GM21786 (cell line): ENCODE results near the gene GFI1B.
"Not testable (repeated sequence)": the region's sequence is repeated elsewhere in the genome, so short reads cannot be mapped to it uniquely, and the experiment has no call there.

ENCODE experiments used
- ATAC-seq: cut with Tn5 transposase; IDR thresholded peaks from one replicate; pipeline ENCODE4 v1.9.1; 2021; ENCODE audit not compliant: unreplicated experiment

GFI1B gene

DNA sequence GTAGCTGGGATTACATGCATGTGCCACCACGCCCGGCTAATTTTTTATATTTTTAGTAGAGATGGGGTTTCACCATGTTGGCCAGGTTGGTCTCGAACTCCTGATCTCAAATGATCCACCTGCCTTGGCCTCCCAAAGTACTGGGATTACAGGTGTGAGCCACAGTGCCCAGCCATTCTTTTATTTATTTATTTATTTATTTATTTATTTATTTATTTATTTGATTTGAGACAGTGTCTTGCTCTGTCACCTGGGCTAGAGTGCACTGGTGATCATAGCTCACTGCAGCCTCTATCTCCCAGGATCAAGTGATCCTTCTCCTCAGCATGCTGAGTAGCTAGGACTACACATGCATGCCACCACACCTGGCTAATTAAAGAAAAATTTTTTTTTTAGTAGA lies 10.6 kb upstream of the GFI1B start:
- not testable (repeated sequence) for ATAC-seq

DNA sequence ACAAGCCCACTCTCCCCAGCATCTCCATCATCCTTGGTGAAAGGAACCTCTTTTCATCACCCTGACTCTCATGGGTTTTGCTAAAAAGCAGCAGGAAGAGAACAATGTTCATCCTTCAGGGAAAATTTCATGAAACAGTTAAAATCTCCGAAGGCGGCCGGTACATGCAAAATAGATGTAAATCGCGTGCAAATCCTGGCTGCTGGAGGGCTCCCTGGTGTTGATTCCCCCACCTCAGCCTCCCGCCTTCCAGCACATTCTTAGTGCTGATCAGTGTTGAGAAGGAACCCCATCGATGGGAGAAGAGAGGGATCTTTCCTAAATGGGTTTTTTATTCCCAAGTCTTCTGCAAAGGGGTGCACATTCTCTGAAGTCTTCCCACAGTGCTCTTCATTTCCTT lies 8.7 kb upstream of the GFI1B start:
- no peak for ATAC-seq

DNA sequence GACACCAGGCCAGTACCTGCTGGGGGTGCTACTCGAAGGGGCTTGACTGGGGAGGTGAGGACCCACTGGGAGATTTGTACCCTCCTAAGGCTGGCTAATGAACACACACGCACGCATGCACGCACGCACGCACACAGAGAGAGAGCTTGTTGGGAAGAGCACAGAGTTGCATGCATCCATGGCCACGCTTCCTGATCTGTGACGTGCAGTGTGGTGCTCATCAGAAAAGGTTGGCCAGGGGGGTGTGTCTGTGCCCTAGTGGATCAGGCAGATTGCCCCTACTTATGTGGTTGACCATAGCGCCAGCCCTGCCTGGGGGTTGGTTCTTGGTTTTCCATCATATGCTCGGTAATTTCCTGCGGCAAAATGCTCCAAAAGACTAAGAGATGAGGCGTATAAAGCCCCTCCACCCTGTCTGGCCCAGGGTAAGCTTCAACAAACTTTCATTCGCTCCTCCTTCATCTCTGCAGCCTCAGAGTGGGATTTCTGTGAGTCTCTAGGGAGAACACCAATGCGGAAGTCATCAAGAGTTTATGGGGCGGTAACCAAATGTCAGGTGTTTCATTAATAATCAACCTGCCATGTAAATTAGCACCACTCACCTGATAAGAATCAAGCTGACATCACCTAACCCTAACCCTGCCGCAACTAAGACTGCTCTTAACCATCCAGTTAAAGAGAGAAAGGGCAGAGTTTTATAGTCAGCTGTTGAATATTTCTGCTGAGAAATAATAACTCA lies 8.0 kb upstream of the GFI1B start:
- no peak for ATAC-seq

DNA sequence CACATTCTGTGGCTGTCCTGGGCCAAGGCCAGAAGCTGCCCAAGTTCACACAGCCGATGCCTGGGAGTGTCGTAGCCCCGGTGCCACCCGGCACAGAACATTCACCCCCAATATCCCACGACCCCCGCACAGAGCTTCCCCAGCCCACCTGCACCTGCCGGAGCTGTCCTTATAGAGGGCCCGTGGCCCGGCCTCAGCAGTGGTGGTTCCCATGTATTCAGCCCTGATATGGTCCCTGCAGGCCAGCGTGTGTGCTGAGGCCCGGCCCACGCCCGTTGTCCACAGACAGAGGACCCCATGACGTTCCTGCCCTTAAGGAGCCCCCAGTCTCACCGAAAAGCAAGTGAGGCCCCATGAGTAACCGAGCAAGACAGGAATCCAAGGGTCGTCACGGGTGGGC lies 5.3 kb upstream of the GFI1B start:
- no peak for ATAC-seq

DNA sequence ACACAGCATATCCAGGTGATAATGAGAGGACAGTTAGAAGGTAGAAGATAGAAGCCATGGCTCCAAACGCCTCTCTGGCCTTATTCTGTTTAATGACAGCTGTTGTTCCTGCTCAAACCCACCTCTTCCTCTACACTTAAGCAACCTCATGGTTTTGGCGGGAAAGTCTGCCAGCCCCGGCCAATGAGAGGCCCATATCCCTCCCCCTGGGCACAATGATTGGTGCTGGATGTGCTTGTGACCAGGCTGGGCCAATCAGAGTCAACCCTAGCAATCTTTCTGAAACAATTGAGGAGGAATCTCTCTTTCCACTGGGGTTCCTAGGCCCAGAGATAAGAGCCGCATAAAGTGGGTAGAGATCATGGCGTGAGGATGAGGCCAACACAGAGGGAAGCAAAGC lies 4.8 kb upstream of the GFI1B start:
- ATAC-seq, result no peak

DNA sequence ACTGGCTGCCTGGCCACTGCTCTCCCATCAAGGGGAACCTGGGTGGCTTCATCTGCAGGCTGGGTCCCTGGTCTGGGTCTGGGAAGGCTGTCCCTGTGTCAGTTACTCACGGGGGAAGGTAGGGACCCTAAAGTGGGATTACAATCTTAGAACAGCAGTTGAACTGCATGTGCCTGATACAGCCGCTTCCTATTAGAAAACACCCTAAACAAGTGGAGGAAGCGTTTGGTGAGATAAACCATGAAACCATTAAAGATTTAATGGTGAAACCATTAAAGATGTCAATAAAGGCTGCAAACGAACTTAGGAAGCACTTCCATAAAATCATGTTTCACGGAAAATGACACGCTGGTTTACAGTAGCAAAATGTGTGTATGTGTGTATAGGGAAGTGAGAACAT lies 2.5 kb upstream of the GFI1B start:
- no peak for ATAC-seq

DNA sequence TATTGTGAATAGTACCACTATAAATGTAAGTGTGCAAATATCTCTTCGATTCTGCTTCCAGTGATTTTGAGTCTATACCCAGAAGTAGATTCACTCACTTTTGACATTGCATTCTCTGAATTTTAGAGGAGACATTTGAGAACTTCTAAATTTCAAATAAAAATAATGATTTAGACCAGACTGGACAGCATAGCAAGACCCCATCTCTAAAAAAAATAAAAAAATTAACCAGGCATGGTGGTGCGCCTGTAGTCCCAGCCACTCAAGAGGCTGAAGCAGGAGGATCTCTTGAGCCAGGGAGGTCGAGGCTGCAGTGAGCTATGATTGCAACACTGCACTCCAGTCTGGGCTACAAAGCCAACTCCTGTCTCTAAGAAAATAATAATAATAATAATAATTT lies 1.9 kb upstream of the GFI1B start:
- no peak for ATAC-seq

DNA sequence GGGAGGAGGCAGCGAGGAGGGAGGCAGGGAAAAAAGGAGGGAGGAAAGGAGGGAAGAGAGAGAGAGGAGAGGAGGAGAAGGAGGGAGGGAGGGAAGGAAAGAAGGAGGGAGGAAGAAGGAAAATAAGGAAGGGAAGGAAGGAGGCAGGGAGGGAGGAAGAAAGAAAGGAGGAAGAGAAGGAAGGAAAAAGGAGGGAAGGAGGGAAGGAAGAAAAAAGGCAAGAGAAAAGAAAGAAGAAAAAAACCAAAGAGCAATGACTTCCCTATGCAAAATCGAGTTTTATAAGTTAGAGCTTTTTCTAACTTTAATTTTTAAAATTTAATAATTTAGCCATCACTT lies 413 bp upstream of the GFI1B start:
- ATAC-seq, result no peak

DNA sequence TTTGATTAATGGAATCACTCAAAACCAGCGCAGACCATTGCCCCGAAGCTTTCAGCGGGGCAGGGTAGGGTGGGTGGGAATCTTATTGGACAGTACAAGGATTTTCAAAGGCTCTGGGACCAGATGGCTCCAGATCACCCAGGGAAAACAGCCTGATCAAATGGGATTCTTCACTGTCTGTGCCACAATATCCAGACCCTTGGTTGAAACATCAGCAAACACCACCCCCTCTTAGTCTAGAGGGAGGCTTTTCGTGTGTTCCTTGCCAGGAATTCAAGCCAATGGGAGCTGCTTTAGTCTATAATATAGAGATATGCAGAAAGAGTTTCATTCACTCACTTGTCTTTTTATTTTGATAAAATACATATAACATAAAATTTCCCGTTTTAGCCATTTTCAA lies 1.7 kb downstream of the GFI1B start:
- ATAC-seq, result no peak

DNA sequence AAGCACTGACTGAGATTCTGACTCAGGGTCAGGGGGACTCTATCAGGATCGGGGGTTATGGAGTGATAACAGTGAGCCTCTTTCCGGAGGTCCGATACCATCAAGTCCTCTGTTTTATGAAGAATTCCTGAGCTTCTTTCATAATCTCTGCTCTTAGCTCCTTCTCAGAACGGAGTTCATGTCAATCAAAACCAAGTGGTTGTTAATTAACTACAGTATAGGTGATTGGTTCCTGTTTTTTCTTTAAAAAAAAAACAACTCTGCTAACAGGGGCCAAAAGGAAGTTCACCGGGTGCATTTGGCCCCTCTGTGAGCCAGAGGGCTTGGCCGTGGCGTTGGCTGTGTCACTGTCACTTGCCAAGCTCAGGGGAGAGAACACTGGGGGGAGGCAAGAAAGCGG lies 4.0 kb downstream of the GFI1B start:
- no peak for ATAC-seq

DNA sequence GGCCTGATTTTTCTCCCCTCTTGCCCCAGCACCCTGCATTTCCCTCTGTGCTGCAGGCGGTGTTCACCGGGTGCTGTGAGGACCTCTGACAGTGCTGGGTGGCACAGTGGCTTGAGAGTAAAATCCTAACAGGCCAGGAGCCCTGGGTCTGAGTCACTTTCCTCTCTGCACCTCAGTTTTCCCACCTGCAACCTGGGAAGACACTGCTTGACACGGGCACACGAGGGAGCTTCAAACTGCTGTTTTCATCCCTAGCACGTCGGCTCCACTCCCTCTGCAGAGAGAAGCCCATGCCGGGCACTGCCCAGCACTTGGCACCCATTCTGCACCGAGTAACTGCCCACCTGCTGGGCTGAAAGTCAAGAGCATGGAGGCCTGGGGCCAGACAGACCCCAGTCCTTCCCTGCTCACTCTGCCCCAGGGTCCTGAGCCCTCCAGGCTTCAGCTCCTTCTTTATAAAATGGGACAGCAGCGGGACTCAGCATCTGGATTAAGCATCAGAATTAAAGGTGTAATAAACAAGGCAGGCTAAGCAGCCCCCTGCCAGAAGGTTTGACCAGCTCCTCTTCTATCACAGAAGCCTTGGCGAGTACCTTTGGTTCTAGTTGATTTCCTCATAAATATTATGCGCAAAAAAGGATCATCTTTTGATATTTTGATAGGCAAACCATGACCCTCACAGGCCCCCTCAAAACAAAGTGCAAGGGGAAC lies 5.2 kb downstream of the GFI1B start:
- ATAC-seq, result no peak

DNA sequence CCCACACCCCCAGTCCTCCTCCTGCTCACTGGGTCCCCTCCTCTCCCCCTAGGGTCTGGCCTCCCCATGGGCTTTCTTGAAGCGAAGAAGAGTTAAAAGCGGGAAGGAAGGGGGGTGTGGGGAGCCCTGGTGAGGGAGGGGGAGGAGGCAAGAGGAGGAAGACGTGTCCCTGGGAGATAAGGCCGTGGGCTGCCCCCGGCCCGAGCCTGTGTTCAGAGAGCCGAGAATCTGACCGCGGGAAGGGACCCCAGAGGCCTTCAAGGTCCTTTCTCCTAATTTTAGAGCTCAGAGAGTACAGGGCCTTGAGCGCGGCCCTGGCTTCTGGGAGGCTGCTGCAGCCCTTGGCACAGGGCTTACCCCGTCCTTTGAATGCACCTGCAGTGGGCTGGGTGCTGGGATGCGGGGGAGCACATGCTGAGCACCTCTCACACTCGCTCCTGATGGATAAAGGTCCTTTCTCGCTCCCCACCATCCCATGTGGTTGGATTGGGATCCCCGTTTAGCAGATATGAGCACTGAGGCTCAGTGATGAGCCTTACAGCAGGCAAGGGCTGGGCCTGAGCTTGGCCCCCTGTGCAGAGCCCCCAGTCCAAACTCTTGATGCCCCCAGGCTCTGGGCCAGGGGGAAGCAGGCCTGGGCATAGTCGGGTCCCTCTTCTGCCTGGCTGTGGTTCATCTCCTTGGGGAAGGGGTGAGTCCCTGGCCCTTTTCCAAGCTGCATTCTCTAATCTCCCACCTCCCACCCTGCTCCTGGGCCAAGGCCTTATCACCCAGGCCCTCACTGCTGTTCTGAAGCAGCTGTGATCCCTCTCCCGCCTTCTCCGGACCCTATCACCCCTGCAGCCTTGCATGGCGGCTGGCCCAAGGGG lies 5.9 kb downstream of the GFI1B start:
- ATAC-seq, result no peak

DNA sequence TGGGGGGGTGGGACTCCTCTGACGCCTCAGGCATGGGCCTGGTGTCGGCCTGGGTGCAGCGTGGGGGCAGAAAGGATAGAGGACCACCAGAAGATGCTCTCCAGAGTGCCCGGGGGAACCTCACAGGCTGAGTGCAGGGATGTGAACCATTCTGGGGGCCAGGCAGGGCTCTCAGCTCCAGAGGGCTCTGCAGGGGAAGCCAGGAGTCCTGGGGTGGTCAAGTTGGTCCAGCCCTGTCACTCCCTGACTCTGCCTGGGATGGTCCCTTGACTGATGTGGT lies 6.5 kb downstream of the GFI1B start:
- no peak for ATAC-seq

DNA sequence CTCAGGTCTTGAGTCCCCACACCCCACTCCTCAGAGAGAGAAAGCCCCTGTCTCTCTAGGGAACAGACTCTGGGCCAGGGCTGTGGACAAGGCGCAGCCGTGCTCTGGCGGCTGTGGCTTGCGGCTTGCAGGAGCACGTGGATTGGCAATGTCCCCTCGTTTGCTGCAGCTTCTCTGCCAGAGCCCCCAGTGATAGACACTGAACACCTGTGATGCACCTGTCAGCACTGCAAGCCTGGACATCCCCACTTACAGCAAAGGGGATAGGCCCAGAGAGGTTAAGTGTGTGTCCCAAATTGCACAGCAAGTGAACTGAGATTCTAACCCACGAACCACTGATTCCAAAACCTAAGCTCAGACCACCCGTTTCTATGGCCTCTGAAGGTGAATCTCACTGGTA lies 7.0 kb downstream of the GFI1B start:
- no peak for ATAC-seq

DNA sequence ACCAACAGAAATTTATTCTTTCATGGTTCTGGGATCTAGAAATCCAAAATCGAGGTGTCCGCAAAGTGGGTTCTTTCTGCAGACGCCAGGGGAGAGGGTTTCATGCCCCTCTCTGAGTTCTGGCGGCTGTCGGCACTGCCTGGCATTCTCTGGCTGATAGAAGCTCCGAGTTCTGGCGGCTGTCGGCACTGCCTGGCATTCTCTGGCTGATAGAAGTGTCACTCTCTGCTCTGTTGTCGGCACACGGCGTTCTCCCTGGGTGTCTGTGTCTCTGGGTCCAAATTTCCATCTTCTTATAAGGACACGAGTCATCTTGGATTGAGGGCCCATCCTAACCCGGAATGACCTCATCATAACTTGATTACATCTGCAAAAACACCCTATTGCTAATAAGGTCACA lies 7.6 kb downstream of the GFI1B start:
- no peak for ATAC-seq

DNA sequence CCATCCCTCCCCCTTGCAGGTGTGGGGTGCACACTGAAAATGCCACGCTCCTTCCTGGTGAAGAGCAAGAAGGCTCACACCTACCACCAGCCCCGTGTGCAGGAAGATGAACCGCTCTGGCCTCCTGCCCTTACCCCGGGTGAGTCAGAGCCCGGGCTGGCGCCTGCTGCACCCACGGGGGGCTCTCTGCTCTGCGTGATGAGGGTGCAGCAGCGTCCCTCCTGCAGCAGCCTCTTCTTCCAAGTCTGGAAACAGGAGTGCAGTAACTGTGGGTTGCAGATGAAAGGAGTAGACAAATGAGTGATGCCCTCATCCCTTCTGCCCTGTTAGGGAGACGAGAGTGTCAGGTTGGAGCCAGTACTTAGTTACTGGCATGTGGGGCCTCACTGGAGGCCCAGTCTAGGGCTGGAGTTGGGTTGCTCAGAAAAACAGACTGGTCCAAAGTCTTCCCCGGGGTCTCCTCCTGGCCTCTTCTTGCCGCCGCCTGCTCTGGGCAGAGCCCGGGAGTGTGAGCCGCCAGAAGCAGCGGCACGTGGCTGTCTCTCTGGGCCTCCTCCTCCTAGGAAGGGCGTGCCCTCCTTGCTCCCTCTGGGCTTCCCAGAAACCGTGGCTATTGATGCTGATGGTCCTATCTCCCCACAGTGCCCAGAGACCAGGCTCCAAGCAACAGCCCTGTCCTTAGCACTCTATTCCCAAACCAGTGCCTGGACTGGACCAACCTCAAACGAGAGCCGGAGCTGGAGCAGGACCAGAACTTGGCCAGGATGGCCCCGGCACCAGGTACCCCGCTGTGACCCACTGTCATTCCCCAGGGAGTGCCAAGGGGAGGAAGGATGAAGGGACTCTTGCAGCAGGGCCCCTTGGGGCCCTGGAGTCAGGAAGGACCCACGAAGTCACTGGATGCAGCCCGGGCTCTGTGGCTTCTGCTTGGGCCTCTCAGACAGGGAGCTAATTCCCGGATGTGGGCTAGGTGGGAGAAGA lies 8.4 kb downstream of the GFI1B start:
- ATAC-seq, result no peak

DNA sequence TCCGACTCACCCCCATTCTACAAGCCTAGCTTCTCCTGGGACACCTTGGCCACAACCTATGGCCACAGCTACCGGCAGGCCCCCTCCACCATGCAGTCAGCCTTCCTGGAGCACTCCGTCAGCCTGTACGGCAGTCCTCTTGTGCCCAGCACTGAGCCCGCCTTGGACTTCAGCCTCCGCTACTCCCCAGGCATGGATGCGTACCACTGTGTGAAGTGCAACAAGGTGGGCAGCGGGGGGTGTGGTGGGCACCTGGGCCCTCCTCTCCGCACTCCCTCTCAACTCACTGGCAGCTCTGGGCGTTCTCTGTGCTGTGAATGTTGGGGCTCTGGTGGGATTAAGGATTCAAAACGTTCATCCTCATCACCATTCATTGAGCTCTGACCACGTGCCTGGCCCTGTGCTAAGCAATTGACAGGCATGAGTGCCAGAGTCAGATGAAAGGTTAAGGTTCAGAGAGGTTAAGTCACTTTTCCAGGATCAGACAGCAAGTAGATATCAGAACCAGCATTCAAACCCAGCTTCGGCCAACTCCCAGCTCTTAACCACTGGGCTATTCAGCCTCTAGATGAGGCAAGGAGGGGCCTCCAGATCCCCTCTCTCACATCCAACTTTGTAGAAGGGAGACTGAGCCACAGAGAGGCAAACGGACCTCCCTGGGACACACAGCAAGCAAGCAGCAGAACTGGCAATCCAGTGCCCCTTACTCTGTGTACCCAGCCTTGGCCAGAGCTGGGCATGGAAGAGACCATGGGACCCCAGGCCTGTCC lies 9.9 kb downstream of the GFI1B start:
- no peak for ATAC-seq

DNA sequence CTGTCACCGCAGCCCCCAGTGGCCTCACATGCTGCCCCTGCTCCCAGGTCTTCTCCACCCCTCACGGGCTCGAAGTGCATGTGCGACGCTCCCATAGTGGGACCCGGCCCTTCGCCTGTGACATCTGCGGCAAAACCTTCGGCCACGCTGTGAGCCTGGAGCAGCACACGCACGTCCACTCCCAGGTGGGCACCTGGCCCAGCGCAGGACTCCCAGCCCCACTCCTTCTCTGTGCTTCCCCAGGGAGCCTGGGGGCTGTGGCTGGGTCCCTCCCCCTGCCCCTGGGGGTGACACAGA lies 10.5 kb downstream of the GFI1B start:
- no peak for ATAC-seq

DNA sequence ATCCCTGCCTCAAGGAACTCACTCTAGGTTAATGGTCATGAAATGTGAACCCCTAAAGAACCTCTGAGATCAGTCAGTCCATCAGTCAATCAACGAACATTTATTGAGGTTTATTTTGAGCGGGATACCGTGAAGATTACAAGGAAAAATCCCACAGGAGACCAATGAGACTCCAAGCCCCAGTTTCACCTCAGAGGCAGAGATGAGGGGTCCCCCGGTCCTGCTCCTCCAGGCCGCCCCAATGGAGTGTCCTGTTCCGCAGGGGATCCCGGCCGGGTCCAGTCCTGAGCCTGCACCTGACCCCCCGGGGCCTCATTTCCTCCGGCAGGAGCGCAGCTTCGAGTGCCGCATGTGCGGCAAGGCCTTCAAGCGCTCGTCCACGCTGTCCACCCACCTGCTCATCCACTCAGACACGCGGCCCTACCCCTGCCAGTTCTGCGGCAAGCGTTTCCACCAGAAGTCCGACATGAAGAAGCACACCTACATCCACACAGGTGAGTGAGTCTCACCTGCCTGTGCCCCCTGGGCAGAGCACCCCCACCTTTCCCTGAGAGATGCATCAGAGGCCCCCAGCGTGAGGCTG lies 11.0 kb downstream of the GFI1B start:
- no peak for ATAC-seq

DNA sequence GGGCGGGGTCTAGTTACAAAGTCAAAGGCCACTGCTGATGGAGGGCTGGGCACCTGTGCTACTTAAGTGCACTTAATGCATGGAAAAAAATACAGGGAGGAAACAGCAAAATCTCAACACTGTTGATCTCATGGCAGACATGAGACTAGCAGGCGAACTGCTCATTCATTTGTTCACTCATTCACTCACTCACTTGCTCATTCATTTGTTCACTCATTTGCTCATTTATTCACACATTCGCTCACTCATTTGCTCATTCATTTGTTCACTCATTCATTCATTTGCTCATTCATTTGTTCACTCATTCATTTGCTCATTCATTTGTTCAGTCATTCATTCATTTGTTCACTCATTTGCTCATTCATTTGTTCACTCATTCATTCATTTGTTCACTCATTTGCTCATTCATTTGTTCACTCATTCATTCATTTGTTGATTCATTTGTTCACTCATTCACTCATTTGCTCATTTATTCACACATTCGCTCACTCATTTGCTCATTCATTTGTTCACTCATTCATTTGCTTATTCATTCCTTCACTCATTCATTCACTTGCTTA lies 11.6 kb downstream of the GFI1B start:
- ATAC-seq, result not testable (repeated sequence)
